ENCODE measurements around the gene GNG2.

Gene GNG2

DNA sequence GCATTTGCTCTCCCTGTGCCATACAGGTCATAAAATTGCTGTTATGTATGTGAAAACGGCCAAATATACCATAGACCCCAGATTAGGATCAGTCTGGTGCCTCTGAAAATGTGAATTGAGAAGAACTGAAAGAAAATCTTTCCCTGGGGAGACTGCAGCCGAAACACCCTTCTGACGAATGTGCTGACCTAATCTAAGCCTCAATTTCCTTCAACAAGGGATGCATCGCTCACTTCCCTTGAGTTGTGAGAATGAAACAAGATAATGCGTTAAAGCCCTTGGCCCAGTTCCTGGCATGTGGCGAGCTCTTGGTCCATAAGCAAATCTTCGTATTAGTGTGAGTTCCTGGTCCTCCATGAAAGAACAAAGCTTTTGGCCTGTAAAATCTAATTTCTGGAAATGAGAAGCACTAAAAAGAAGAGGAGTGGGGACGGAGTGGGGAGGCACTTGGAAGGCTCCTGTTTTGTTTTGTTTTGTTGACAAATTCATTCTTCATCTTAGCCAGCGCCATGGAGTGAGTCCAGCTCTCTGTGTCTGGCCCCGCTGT lies 79.4 kb downstream of the GNG2 start:
- Histone ChIP-seq H3K4me3 (ENCODE audit: low read length in 2 of 2) (no peak overlapping the region), H2BK5ac (ENCODE audit: low read length) (no peak overlapping the region), H2BK12ac (ENCODE audit: low read length) (no peak overlapping the region), H2AFZ (ENCODE audit: low read length) (no peak overlapping the region), H4K91ac (ENCODE audit: low read depth, low read length, poor library complexity) (no peak overlapping the region), H3K23ac (ENCODE audit: low read depth, low read length, poor library complexity) (no peak overlapping the region), H2BK120ac (ENCODE audit: low read depth, low read length) (no peak overlapping the region), H3K9ac (ENCODE audit: low read depth, low read length, poor library complexity) (no peak overlapping the region), H3K27me3 (ENCODE audit: control insufficient read depth in 3 of 3, insufficient read depth in 3 of 3, low read depth in 1 of 3, low read length in 3 of 3) (no peaks in the 10 kb centered on the region), H3K4me2 (ENCODE audit: insufficient read depth, low read length, poor library complexity, severe bottlenecking) (no peak overlapping the region), H3K18ac (ENCODE audit: low read length) (no peak overlapping the region), H4K8ac (ENCODE audit: low read depth, low read length) (no peak overlapping the region), H3K79me1 (ENCODE audit: low read depth, low read length) (no peaks in the 10 kb centered on the region), H3K9me3 (replicated peaks in 1 of 2; ENCODE audit: control insufficient read depth in 2 of 2, insufficient read depth in 1 of 2, low read depth in 1 of 2, low read length in 2 of 2) (peaks cover 0 to under 1% of the 10 kb centered on the region in 2 donors), H2AK5ac (ENCODE audit: low read depth, low read length) (no peak overlapping the region), H3K14ac (ENCODE audit: low read length) (no peak overlapping the region), H3K36me3 (replicated peaks in 1 of 2; ENCODE audit: control insufficient read depth in 2 of 2, insufficient read depth in 2 of 2, low read length in 2 of 2) (peaks cover 0 to 7% of the 10 kb centered on the region in 2 donors), H2BK15ac (ENCODE audit: low read length) (no peak overlapping the region), H3K4me1 (ENCODE audit: control insufficient read depth in 2 of 2, insufficient read depth in 1 of 2, low read depth in 1 of 2, low read length in 2 of 2) (peaks cover 0 to 6% of the 10 kb centered on the region in 2 donors), H3K27ac (replicated peaks; ENCODE audit: low read length) (no peak overlapping the region), H3K4ac (ENCODE audit: low read length) (no peak overlapping the region)
- DNase-seq (ENCODE audit: low spot score), result no peak
- no CpG with 5 or more reads among the region's 10 CpGs for WGBS, 2 donors (ENCODE audit: extremely low coverage in 2 of 2, insufficient read length in 2 of 2, insufficient replicate concordance in 1 of 2)

DNA sequence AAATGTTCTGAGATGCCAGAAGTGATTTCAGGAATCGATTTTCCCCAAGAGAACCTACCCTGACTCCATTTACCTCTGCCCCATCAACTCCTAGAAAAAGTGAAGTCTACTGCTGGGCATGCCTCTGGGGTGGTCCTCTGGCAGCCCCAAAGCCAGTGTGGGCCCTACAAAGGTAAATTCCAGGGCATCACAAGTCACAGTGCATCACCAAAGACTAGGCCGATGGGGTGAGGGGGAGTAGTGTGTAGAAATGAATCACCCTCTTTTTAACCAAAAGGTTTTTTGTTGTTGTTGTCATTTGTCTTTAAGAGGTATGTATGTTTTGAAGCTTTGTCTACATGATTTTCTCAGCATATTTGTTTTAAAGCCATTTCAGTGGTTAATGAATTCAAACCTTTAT lies 82.6 kb downstream of the GNG2 start:
- peaks cover 0 to 6% of the 10 kb centered on the region in 2 donors for H3K4me1 ChIP-seq (ENCODE audit: control insufficient read depth in 2 of 2, insufficient read depth in 1 of 2, low read depth in 1 of 2, low read length in 2 of 2)
- H2BK15ac ChIP-seq (ENCODE audit: low read length), result no peak overlapping the region
- H3K27ac ChIP-seq (replicated peaks; ENCODE audit: low read length), result no peak overlapping the region
- H3K27me3 ChIP-seq (ENCODE audit: control insufficient read depth in 3 of 3, insufficient read depth in 3 of 3, low read depth in 1 of 3, low read length in 3 of 3), result no peaks in the 10 kb centered on the region
- H3K18ac ChIP-seq (ENCODE audit: low read length), result no peak overlapping the region
- H3K4ac ChIP-seq (ENCODE audit: low read length), result no peak overlapping the region
- no CpG with 5 or more reads among the region's 2 CpGs for WGBS, 2 donors (ENCODE audit: extremely low coverage in 2 of 2, insufficient read length in 2 of 2, insufficient replicate concordance in 1 of 2)
- H4K8ac ChIP-seq (ENCODE audit: low read depth, low read length), result no peak overlapping the region
- no peak overlapping the region for H2AK5ac ChIP-seq (ENCODE audit: low read depth, low read length)
- no peak overlapping the region for H2AFZ ChIP-seq (ENCODE audit: low read length)
- no peak overlapping the region for H2BK120ac ChIP-seq (ENCODE audit: low read depth, low read length)
- H3K79me1 ChIP-seq (ENCODE audit: low read depth, low read length), result no peaks in the 10 kb centered on the region
- no peak overlapping the region for H3K9ac ChIP-seq (ENCODE audit: low read depth, low read length, poor library complexity)
- H3K4me2 ChIP-seq (ENCODE audit: insufficient read depth, low read length, poor library complexity, severe bottlenecking), result no peak overlapping the region
- no peak overlapping the region for H4K91ac ChIP-seq (ENCODE audit: low read depth, low read length, poor library complexity)
- peaks cover 3 to 27% of the 10 kb centered on the region in 2 donors for H3K9me3 ChIP-seq (replicated peaks in 1 of 2; ENCODE audit: control insufficient read depth in 2 of 2, insufficient read depth in 1 of 2, low read depth in 1 of 2, low read length in 2 of 2)
- no peak overlapping the region for H2BK12ac ChIP-seq (ENCODE audit: low read length)
- no peak overlapping the region for H3K4me3 ChIP-seq (ENCODE audit: low read length in 2 of 2)
- H3K14ac ChIP-seq (ENCODE audit: low read length), result no peak overlapping the region
- no peak for DNase-seq (ENCODE audit: low spot score)
- H3K36me3 ChIP-seq (replicated peaks in 1 of 2; ENCODE audit: control insufficient read depth in 2 of 2, insufficient read depth in 2 of 2, low read length in 2 of 2), result peaks cover 0 to 21% of the 10 kb centered on the region in 2 donors
- H2BK5ac ChIP-seq (ENCODE audit: low read length), result no peak overlapping the region
- no peak overlapping the region for H3K23ac ChIP-seq (ENCODE audit: low read depth, low read length, poor library complexity)

- no peak for DNase-seq (ENCODE audit: low spot score)
- H2BK15ac ChIP-seq (ENCODE audit: low read length), result no peak overlapping the region
- WGBS, 2 donors (ENCODE audit: extremely low coverage in 2 of 2, insufficient read length in 2 of 2, insufficient replicate concordance in 1 of 2), result no CpG with 5 or more reads among the region's 2 CpGs
- H2AK5ac ChIP-seq (ENCODE audit: low read depth, low read length), result no peak overlapping the region
- H2AFZ ChIP-seq (ENCODE audit: low read length), result no peak overlapping the region
- H3K79me1 ChIP-seq (ENCODE audit: low read depth, low read length), result no peaks in the 10 kb centered on the region
- no peak overlapping the region for H2BK12ac ChIP-seq (ENCODE audit: low read length)
- H3K27ac ChIP-seq (replicated peaks; ENCODE audit: low read length), result no peak overlapping the region
- H3K23ac ChIP-seq (ENCODE audit: low read depth, low read length, poor library complexity), result no peak overlapping the region
- H2BK120ac ChIP-seq (ENCODE audit: low read depth, low read length), result no peak overlapping the region
- no peak overlapping the region for H3K4me2 ChIP-seq (ENCODE audit: insufficient read depth, low read length, poor library complexity, severe bottlenecking)
- H3K9ac ChIP-seq (ENCODE audit: low read depth, low read length, poor library complexity), result no peak overlapping the region
- H3K4ac ChIP-seq (ENCODE audit: low read length), result no peak overlapping the region
- H3K4me1 ChIP-seq (ENCODE audit: control insufficient read depth in 2 of 2, insufficient read depth in 1 of 2, low read depth in 1 of 2, low read length in 2 of 2), result peaks cover 0 to 9% of the 10 kb centered on the region in 2 donors
- H3K18ac ChIP-seq (ENCODE audit: low read length), result no peak overlapping the region
- H3K14ac ChIP-seq (ENCODE audit: low read length), result no peak overlapping the region
- no peak overlapping the region for H3K4me3 ChIP-seq (ENCODE audit: low read length in 2 of 2)
- H3K9me3 ChIP-seq (replicated peaks in 1 of 2; ENCODE audit: control insufficient read depth in 2 of 2, insufficient read depth in 1 of 2, low read depth in 1 of 2, low read length in 2 of 2), result peaks cover 7 to 28% of the 10 kb centered on the region in 2 donors
- H4K8ac ChIP-seq (ENCODE audit: low read depth, low read length), result no peak overlapping the region
- no peak overlapping the region for H4K91ac ChIP-seq (ENCODE audit: low read depth, low read length, poor library complexity)
- H2BK5ac ChIP-seq (ENCODE audit: low read length), result no peak overlapping the region
- peaks cover 0 to 72% of the 10 kb centered on the region in 2 donors for H3K36me3 ChIP-seq (replicated peaks in 1 of 2; ENCODE audit: control insufficient read depth in 2 of 2, insufficient read depth in 2 of 2, low read length in 2 of 2)
- no peaks in the 10 kb centered on the region for H3K27me3 ChIP-seq (ENCODE audit: control insufficient read depth in 3 of 3, insufficient read depth in 3 of 3, low read depth in 1 of 3, low read length in 3 of 3)
These were observed 89.6 kb downstream of the GNG2 start for GRCh38 chr14:51950007-51950406.

- no peak overlapping the region for H4K91ac ChIP-seq (ENCODE audit: low read depth, low read length, poor library complexity)
- no peak overlapping the region for H3K4me3 ChIP-seq (ENCODE audit: low read length in 2 of 2)
- H3K27me3 ChIP-seq (ENCODE audit: control insufficient read depth in 3 of 3, insufficient read depth in 3 of 3, low read depth in 1 of 3, low read length in 3 of 3), result no peaks in the 10 kb centered on the region
- H4K8ac ChIP-seq (ENCODE audit: low read depth, low read length), result no peak overlapping the region
- H3K4ac ChIP-seq (ENCODE audit: low read length), result no peak overlapping the region
- no peak overlapping the region for H2BK120ac ChIP-seq (ENCODE audit: low read depth, low read length)
- H2AK5ac ChIP-seq (ENCODE audit: low read depth, low read length), result no peak overlapping the region
- no peaks in the 10 kb centered on the region for H3K79me1 ChIP-seq (ENCODE audit: low read depth, low read length)
- H3K18ac ChIP-seq (ENCODE audit: low read length), result no peak overlapping the region
- WGBS, 2 donors (ENCODE audit: extremely low coverage in 2 of 2, insufficient read length in 2 of 2, insufficient replicate concordance in 1 of 2), result no CpG with 5 or more reads among the region's 3 CpGs
- no peak overlapping the region for H3K4me2 ChIP-seq (ENCODE audit: insufficient read depth, low read length, poor library complexity, severe bottlenecking)
- H3K27ac ChIP-seq (replicated peaks; ENCODE audit: low read length), result no peak overlapping the region
- H2BK12ac ChIP-seq (ENCODE audit: low read length), result no peak overlapping the region
- no peak overlapping the region for H3K14ac ChIP-seq (ENCODE audit: low read length)
- H2AFZ ChIP-seq (ENCODE audit: low read length), result no peak overlapping the region
- H2BK15ac ChIP-seq (ENCODE audit: low read length), result no peak overlapping the region
- H3K23ac ChIP-seq (ENCODE audit: low read depth, low read length, poor library complexity), result no peak overlapping the region
- H3K9me3 ChIP-seq (replicated peaks in 1 of 2; ENCODE audit: control insufficient read depth in 2 of 2, insufficient read depth in 1 of 2, low read depth in 1 of 2, low read length in 2 of 2), result peaks cover 7 to 17% of the 10 kb centered on the region in 2 donors
- H3K4me1 ChIP-seq (ENCODE audit: control insufficient read depth in 2 of 2, insufficient read depth in 1 of 2, low read depth in 1 of 2, low read length in 2 of 2), result peaks cover 0 to 9% of the 10 kb centered on the region in 2 donors
- peaks cover 0 to 76% of the 10 kb centered on the region in 2 donors for H3K36me3 ChIP-seq (replicated peaks in 1 of 2; ENCODE audit: control insufficient read depth in 2 of 2, insufficient read depth in 2 of 2, low read length in 2 of 2)
- no peak overlapping the region for H3K9ac ChIP-seq (ENCODE audit: low read depth, low read length, poor library complexity)
- no peak overlapping the region for H2BK5ac ChIP-seq (ENCODE audit: low read length)
- no peak for DNase-seq (ENCODE audit: low spot score)
These were observed 91.2 kb downstream of the GNG2 start for GRCh38 chr14:51951656-51952055.
